CD14-positive monocyte (primary cell): Measurements from ENCODE around the gene ODC1. TPM values are rescaled to one million over a fixed set of nuclear protein-coding genes. Genes with fewer than 3 reads are reported as not detected.

Experiments
- DNase-seq, 3 donors: peaks; one replicate each; pipeline ENCODE4 v3.0.0-alpha.2; 2011 to 2022
- H2AFZ ChIP-seq: 2 replicates; pipeline ENCODE4 v1.6.0; 2012; ENCODE audit warnings: mild to moderate bottlenecking, low read depth, low read length, inconsistent platforms; ENCODE audit not compliant: insufficient read depth, poor library complexity, severe bottlenecking
- H3K27ac ChIP-seq, 2 donors: 1 replicate in 1 of 2; 2 replicates in 1 of 2; pipeline ENCODE4 v1.5.1; 2012 to 2013; ENCODE audit warnings: low read length in 2 of 2, control low read depth in 1 of 2, inconsistent platforms in 1 of 2, low read depth in 1 of 2, mild to moderate bottlenecking in 1 of 2
- H3K27me3 ChIP-seq, 2 donors: one replicate each; pipeline versions ENCODE4 v1.6.0 to v1.6.1; 2011 to 2013; ENCODE audit warnings: low read length in 2 of 2; ENCODE audit not compliant: control insufficient read depth in 2 of 2, insufficient read depth in 2 of 2
- H3K36me3 ChIP-seq, 2 donors: replicated peaks in 1 of 2; 1 replicate in 1 of 2; 2 replicates in 1 of 2; pipeline versions ENCODE4 v1.5.1 to v1.6.1; 2012 to 2013; ENCODE audit warnings: low read length in 2 of 2, control low read depth in 1 of 2, inconsistent platforms in 1 of 2, mild to moderate bottlenecking in 1 of 2; ENCODE audit not compliant: insufficient read depth in 2 of 2, control insufficient read depth in 1 of 2
- H3K4me1 ChIP-seq, 2 donors: 1 replicate in 1 of 2; 2 replicates in 1 of 2; pipeline versions ENCODE4 v1.5.1 to v1.6.1; 2012 to 2013; ENCODE audit warnings: low read length in 2 of 2, control low read depth in 1 of 2, inconsistent platforms in 1 of 2, mild to moderate bottlenecking in 1 of 2, moderate library complexity in 1 of 2; ENCODE audit not compliant: insufficient read depth in 2 of 2, control insufficient read depth in 1 of 2
- H3K4me2 ChIP-seq: replicated peaks from 2 replicates; pipeline ENCODE3; 2012; ENCODE audit warnings: low read length, moderate library complexity, mild to moderate bottlenecking; ENCODE audit not compliant: poor library complexity, severe bottlenecking; ENCODE audit errors: extremely low read depth
- H3K4me3 ChIP-seq, 3 experiments: fragments of 200-600 bp in 1 of 3; sonication (generic) in 1 of 3; replicated peaks in 1 of 3; 1 replicate in 2 of 3; 2 replicates in 1 of 3; pipeline ENCODE4 v1.5.1; 2011 to 2013; ENCODE audit warnings: low read length in 3 of 3, mild to moderate bottlenecking in 3 of 3, control low read depth in 2 of 3, low read depth in 2 of 3, inconsistent platforms in 1 of 3, moderate library complexity in 1 of 3
- H3K79me2 ChIP-seq: 2 replicates; pipeline ENCODE4 v1.6.0; 2012; ENCODE audit warnings: mild to moderate bottlenecking, control low read depth, inconsistent platforms, low read length, moderate library complexity; ENCODE audit not compliant: insufficient read depth
- H3K9ac ChIP-seq: 2 replicates; pipeline ENCODE4 v1.6.0; 2017; ENCODE audit warnings: low read length, mild to moderate bottlenecking; ENCODE audit not compliant: insufficient read depth, poor library complexity, severe bottlenecking
- H3K9me3 ChIP-seq, 2 donors: replicated peaks in 1 of 2; 1 replicate in 1 of 2; 2 replicates in 1 of 2; pipeline versions ENCODE4 v1.5.1 to v1.6.1; 2012 to 2013; ENCODE audit warnings: low read length in 2 of 2, control low read depth in 1 of 2; ENCODE audit not compliant: control insufficient read depth in 1 of 2, insufficient read depth in 1 of 2
- H4K20me1 ChIP-seq: 2 replicates; pipeline ENCODE4 v1.6.0; 2012; ENCODE audit warnings: mild to moderate bottlenecking, low read length, control low read depth, moderate library complexity; ENCODE audit not compliant: insufficient read depth
- H3K27ac Mint-ChIP-seq, 7 donors: one replicate each; pipeline ENCODE4 v1.8.0; 2020; ENCODE audit warnings: mild to moderate bottlenecking in 7 of 7, mixed read lengths in 7 of 7, moderate library complexity in 6 of 7, inconsistent platforms in 2 of 7
- H3K27me3 Mint-ChIP-seq, 3 donors: one replicate each; pipeline ENCODE4 v1.8.0; 2021 to 2022; ENCODE audit warnings: low read depth in 3 of 3, mild to moderate bottlenecking in 3 of 3, mixed read lengths in 3 of 3, moderate library complexity in 3 of 3, inconsistent platforms in 1 of 3
- H3K36me3 Mint-ChIP-seq, 2 donors: one replicate each; pipeline ENCODE4 v1.8.0; 2020; ENCODE audit warnings: mixed read lengths in 2 of 2, inconsistent platforms in 1 of 2, mild to moderate bottlenecking in 1 of 2
- H3K4me1 Mint-ChIP-seq: one replicate; pipeline ENCODE4 v1.8.0; 2020; ENCODE audit warnings: mild to moderate bottlenecking, mixed read lengths
- H3K4me3 Mint-ChIP-seq, 2 donors: one replicate each; pipeline ENCODE4 v1.8.0; 2020; ENCODE audit warnings: mild to moderate bottlenecking in 2 of 2, mixed read lengths in 2 of 2, moderate library complexity in 1 of 2
- H3K9me3 Mint-ChIP-seq, 7 donors: one replicate each; pipeline ENCODE4 v1.8.0; 2020 to 2022; ENCODE audit warnings: mixed read lengths in 7 of 7, mild to moderate bottlenecking in 6 of 7, moderate library complexity in 6 of 7, inconsistent platforms in 2 of 7
- WGBS: methylation state at CpG from one replicate; pipeline ENCODE4 v1.1.5; 2013; ENCODE audit warnings: missing lambda C conversion rate; ENCODE audit not compliant: insufficient coverage; 5-methylcytosine and 5-hydroxymethylcytosine counted together
- intact Hi-C, 2 donors: fragments of 100-400 bp; cut with micrococcal nuclease; formaldehyde crosslinking; loops; one replicate each; pipeline versions ENCODE4 v1.15.0 to v1.15.1; 2023
- polyA plus RNA-seq, 3 donors: library from polyadenylated mRNA; depleted of rRNA in 1 of 3; unstranded in 2 of 3; stranded (reverse) in 1 of 3; fragments of 300-500 nt in 2 of 3; fragments of >200 nt in 1 of 3; fragmentation: Illumina TruSeq in 2 of 3; gene quantifications; 1 replicate in 2 of 3; 2 replicates in 1 of 3; pipeline ENCODE4 v1.2.3, GENCODE V29; 2012 to 2021
- TF ChIP-seq, protein P1 (sequence below): fragments of 200-600 bp; IDR thresholded peaks from one replicate; pipeline ENCODE4 v1.8.0; 2022; ENCODE audit warnings: antibody characterized with exemption, mild to moderate bottlenecking

The ODC1 gene
- polyA plus RNA-seq, 3 donors, result 22.7 to 27.3 (median 23.6) TPM

- no peaks in the 10 kb centered on the region for H4K20me1 ChIP-seq
- TF ChIP-seq, protein P1, sequence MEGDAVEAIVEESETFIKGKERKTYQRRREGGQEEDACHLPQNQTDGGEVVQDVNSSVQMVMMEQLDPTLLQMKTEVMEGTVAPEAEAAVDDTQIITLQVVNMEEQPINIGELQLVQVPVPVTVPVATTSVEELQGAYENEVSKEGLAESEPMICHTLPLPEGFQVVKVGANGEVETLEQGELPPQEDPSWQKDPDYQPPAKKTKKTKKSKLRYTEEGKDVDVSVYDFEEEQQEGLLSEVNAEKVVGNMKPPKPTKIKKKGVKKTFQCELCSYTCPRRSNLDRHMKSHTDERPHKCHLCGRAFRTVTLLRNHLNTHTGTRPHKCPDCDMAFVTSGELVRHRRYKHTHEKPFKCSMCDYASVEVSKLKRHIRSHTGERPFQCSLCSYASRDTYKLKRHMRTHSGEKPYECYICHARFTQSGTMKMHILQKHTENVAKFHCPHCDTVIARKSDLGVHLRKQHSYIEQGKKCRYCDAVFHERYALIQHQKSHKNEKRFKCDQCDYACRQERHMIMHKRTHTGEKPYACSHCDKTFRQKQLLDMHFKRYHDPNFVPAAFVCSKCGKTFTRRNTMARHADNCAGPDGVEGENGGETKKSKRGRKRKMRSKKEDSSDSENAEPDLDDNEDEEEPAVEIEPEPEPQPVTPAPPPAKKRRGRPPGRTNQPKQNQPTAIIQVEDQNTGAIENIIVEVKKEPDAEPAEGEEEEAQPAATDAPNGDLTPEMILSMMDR, result no peak
These were observed 13.9 kb downstream of the ODC1 start for GRCh38 chr2:10433947-10434885.

DNA sequence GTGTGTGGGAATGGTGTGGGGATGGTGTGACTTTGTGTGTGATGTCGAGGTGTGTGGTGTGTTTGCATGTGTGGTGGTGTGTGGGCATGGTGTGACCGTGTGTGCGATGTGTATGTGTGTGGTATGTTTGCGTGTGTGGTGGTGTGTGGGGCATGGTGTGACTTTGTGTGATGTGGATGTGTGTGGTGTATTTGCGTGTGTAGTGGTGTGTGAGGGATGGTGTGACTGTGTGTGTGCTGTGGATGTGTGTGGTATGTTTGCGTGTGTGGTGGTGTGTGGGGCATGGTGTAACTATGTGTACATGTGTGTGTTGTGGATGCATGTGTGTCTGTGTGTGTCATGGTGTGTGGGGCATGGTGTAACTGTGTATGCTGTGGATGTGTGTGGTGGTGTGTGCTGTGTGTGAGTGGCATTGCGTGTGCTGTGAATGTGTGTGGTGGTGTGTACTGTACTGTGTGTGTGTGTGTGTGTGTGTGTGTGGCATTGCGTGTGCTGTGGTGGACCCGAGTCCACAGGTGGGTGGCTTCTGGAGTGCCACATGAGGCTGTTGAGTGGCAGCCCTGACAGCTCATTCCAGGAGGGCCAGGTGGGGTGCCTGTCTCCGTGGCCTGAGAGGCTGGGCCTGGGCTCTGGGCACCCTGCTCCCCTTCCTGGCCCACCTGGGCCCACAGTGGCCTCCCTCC lies 14.7 kb downstream of the ODC1 start:
- Histone ChIP-seq H2AFZ (no peak overlapping the region), H3K4me3 (no peak overlapping the region), H3K79me2 (no peaks in the 10 kb centered on the region), H3K4me1 (peaks cover 12 to 17% of the 10 kb centered on the region in 2 donors), H3K27me3 (peaks cover 0 to 6% of the 10 kb centered on the region in 2 donors), H3K4me2 (no peak overlapping the region), H4K20me1 (no peaks in the 10 kb centered on the region), H3K9ac (no peak overlapping the region), H3K36me3 (peaks cover 0 to under 1% of the 10 kb centered on the region in 2 donors), H3K9me3 (no peaks in the 10 kb centered on the region), H3K27ac (no peak overlapping the region)
- H3K36me3 Mint-ChIP-seq, result peaks cover 2 to 4% of the 10 kb centered on the region in 2 donors
- peaks cover 0 to 2% (median 0%) of the 10 kb centered on the region in 7 donors for H3K9me3 Mint-ChIP-seq
- H3K4me1 Mint-ChIP-seq, result peaks cover 15% of the 10 kb centered on the region
- TF ChIP-seq, protein P1, result no peak
- peak overlapping the region in 3 of 7 donors; percentile 38 to 73 (median 71) for H3K27ac Mint-ChIP-seq
- peak overlapping the region; percentile 2 to 23 for H3K4me3 Mint-ChIP-seq
- no peak for DNase-seq
- WGBS, result 93% methylated on average over 10 of the region's 10 CpGs
- peaks cover 7 to 16% (median 8%) of the 10 kb centered on the region in 3 donors for H3K27me3 Mint-ChIP-seq
- intact Hi-C loops, result loop anchor here in 1 of 2 donors (10.0 kb wide), 1 partner anchor 449 kb away; no protein-coding TSS in a partner anchor

More at GRCh38 chr2:10433947-10434885, 13.9 kb downstream of the ODC1 start:
- peaks cover 7 to 16% (median 8%) of the 10 kb centered on the region in 3 donors for H3K27me3 Mint-ChIP-seq
- intact Hi-C loops, result loop anchor here (2.0 to 10.0 kb wide), 3 partner anchors 309 to 449 kb away; no protein-coding TSS in a partner anchor
- H3K4me1 Mint-ChIP-seq, result peaks cover 15% of the 10 kb centered on the region
- Histone ChIP-seq H3K36me3 (peaks cover 2 to 4% of the 10 kb centered on the region in 2 donors), H3K4me1 (peaks cover 12 to 17% of the 10 kb centered on the region in 2 donors), H2AFZ (peak overlapping the region; percentile 35), H3K9me3 (no peaks in the 10 kb centered on the region), H3K27me3 (peaks cover 0 to 6% of the 10 kb centered on the region in 2 donors), H3K9ac (no peak overlapping the region), H3K4me3 (no peak overlapping the region), H3K27ac (no peak overlapping the region), H3K79me2 (no peaks in the 10 kb centered on the region), H3K4me2 (peak overlapping the region; percentile 25)
- WGBS, result 85% methylated on average over 14 of the region's 19 CpGs
- H3K36me3 Mint-ChIP-seq, result peaks cover 9 to 11% of the 10 kb centered on the region in 2 donors
- H3K27ac Mint-ChIP-seq, result peak overlapping the region in 2 of 7 donors; percentile 22 to 40
- DNase-seq, result no peak
- H3K4me3 Mint-ChIP-seq, result no peak overlapping the region
- peaks cover 0 to 2% (median 0%) of the 10 kb centered on the region in 7 donors for H3K9me3 Mint-ChIP-seq
